A549 (cell line): Measurements from ENCODE around the gene IMMT. TPM values are rescaled to one million over a fixed set of nuclear protein-coding genes. Genes with fewer than 3 reads are reported as not detected.

ENCODE experiments used
- ATAC-seq, 2 experiments: fragments of 200-7000 bp in 1 of 2; fragments of >200 bp in 1 of 2; cut with Nextera tagmentation in 1 of 2; cut with Tn5 transposase in 1 of 2; 3 replicates each; pipeline versions ENCODE4 v1.8.0 to v1.9.1; 2018 to 2020; ENCODE audit warnings: mild to moderate bottlenecking in 1 of 2, moderate library complexity in 1 of 2
- CTCF ChIA-PET: fragments of 300-600 bp; sonication (Branson Sonifier 250); formaldehyde crosslinking; extraction: SDS; loops from one replicate; lab custom pipeline; 2021; ENCODE audit warnings: antibody characterized with exemption, inconsistent platforms; lab: Yijun Ruan, JAX
- POLR2A ChIA-PET: fragments of 350-600 bp; formaldehyde crosslinking; extraction: SDS; loops from one replicate; lab custom pipeline; 2021; ENCODE audit warnings: antibody characterized with exemption, inconsistent platforms; lab: Yijun Ruan, JAX
- DNase-seq, 2 experiments: peaks; one replicate each; pipeline versions ENCODE4 v3.0.0 to v3.0.0-alpha.2; 2011 to 2016; ENCODE audit warnings: low read depth in 1 of 2, low spot score in 1 of 2
- FAIRE-seq: peaks from 2 replicates; lab custom pipeline; 2011; peaks lifted over from hg19 to GRCh38; lab: Jason Lieb, UNC
- H3K27ac ChIP-seq, 2 experiments: fragments of >200 bp; sonication (Bioruptor Twin); formaldehyde crosslinking; 3 replicates each; pipeline ENCODE4 v1.5.1; 2016 to 2017
- H3K4me1 ChIP-seq: fragments of >200 bp; sonication (Bioruptor Twin); formaldehyde crosslinking; 3 replicates; pipeline ENCODE4 v1.6.1; 2016
- H3K4me2 ChIP-seq: fragments of >200 bp; sonication (Bioruptor Twin); formaldehyde crosslinking; 3 replicates; pipeline ENCODE4 v1.6.1; 2016
- H3K4me3 ChIP-seq: fragments of >200 bp; sonication (Bioruptor Twin); formaldehyde crosslinking; 3 replicates; pipeline ENCODE4 v1.5.1; 2016
- H3K9me3 ChIP-seq: fragments of >200 bp; sonication (Bioruptor Twin); formaldehyde crosslinking; 3 replicates; pipeline ENCODE4 v1.6.1; 2016
- BHLHE40 ChIP-seq: IDR thresholded peaks from 2 replicates; pipeline ENCODE4 v1.6.1; 2012; ENCODE audit warnings: low read depth, low read length, inconsistent platforms
- CEBPB ChIP-seq, 2 experiments: fragments of >200 bp in 1 of 2; sonication (Bioruptor Twin) in 1 of 2; formaldehyde crosslinking in 1 of 2; IDR thresholded peaks; 2 replicates each; pipeline ENCODE4 v1.6.1; 2012 to 2016
- CHD4 ChIP-seq: fragments of 200-600 bp; sonication (generic); IDR thresholded peaks from 2 replicates; pipeline ENCODE4 v1.6.1; 2016; ENCODE audit warnings: antibody characterized with exemption, mild to moderate bottlenecking, borderline replicate concordance
- E2F6 ChIP-seq: IDR thresholded peaks from 2 replicates; pipeline ENCODE4 v1.6.1; 2012; ENCODE audit warnings: low read depth, borderline replicate concordance
- EP300 ChIP-seq, 2 experiments: fragments of >200 bp; sonication (Bioruptor Twin); formaldehyde crosslinking; IDR thresholded peaks; 2 replicates in 1 of 2; 3 replicates in 1 of 2; pipeline ENCODE4 v1.6.1; 2016 to 2017
- ESRRA ChIP-seq: fragments of 150-350 bp; IDR thresholded peaks from 2 replicates; pipeline ENCODE4 v1.6.1; 2014; ENCODE audit warnings: mild to moderate bottlenecking, low read length, borderline replicate concordance
- HDAC2 ChIP-seq: fragments of 200-600 bp; sonication (generic); IDR thresholded peaks from 2 replicates; pipeline ENCODE4 v1.6.1; 2016
- HMGXB4 ChIP-seq: fragments of 250-450 bp; sonication (Bioruptor Pico); IDR thresholded peaks from 2 replicates; pipeline ENCODE4 v1.5.0; 2021; ENCODE audit warnings: mild to moderate bottlenecking, moderate library complexity, borderline replicate concordance
- HOXA7 ChIP-seq: fragments of 250-450 bp; sonication (Bioruptor Pico); IDR thresholded peaks from 2 replicates; pipeline ENCODE4 v1.5.0; 2020; ENCODE audit warnings: mild to moderate bottlenecking, moderate library complexity
- HOXB13 ChIP-seq: fragments of 250-450 bp; sonication (Bioruptor Pico); IDR thresholded peaks from 2 replicates; pipeline ENCODE4 v1.5.0; 2020; ENCODE audit warnings: low read depth, mild to moderate bottlenecking, moderate library complexity
- JUN ChIP-seq, 2 experiments: fragments of >200 bp; sonication (Bioruptor Twin); formaldehyde crosslinking; IDR thresholded peaks; 2 replicates in 1 of 2; 3 replicates in 1 of 2; pipeline ENCODE4 v1.6.1; 2016 to 2017
- KDM1A ChIP-seq: fragments of 200-600 bp; sonication (generic); IDR thresholded peaks from 2 replicates; pipeline ENCODE4 v1.6.1; 2016; ENCODE audit warnings: low read depth, mild to moderate bottlenecking
- MAFK ChIP-seq: fragments of 450-650 bp; IDR thresholded peaks from 2 replicates; pipeline ENCODE4 v1.6.1; 2014; ENCODE audit not compliant: partially characterized antibody
- NPAS2 ChIP-seq: fragments of 250-450 bp; sonication (Bioruptor Pico); IDR thresholded peaks from 2 replicates; pipeline ENCODE4 v1.8.0; 2022; ENCODE audit warnings: mild to moderate bottlenecking, moderate library complexity, borderline replicate concordance
- POLR2A ChIP-seq: IDR thresholded peaks from 2 replicates; pipeline ENCODE4 v1.6.1; 2012; ENCODE audit warnings: mild to moderate bottlenecking, low read length
- POLR2AphosphoS2 ChIP-seq: conservative IDR thresholded peaks from 2 replicates; pipeline ENCODE4 v1.6.1; 2012; ENCODE audit warnings: low read length, improper control_type of control experiment, inconsistent platforms
- RAD21 ChIP-seq, 2 experiments: fragments of >200 bp in 1 of 2; sonication (Bioruptor Twin) in 1 of 2; formaldehyde crosslinking in 1 of 2; IDR thresholded peaks in 1 of 2; conservative IDR thresholded peaks in 1 of 2; 2 replicates in 1 of 2; 3 replicates in 1 of 2; pipeline ENCODE4 v1.6.1; 2012 to 2018; ENCODE audit warnings: inconsistent platforms in 1 of 2
- RARB ChIP-seq: fragments of 250-450 bp; sonication (Bioruptor Pico); IDR thresholded peaks from 2 replicates; pipeline ENCODE4 v1.8.0; 2021; ENCODE audit warnings: mild to moderate bottlenecking, moderate library complexity
- RNF2 ChIP-seq: fragments of 200-600 bp; sonication (generic); IDR thresholded peaks from 2 replicates; pipeline ENCODE4 v1.6.1; 2016; ENCODE audit warnings: low read depth, mild to moderate bottlenecking, antibody characterized with exemption, moderate library complexity, borderline replicate concordance
- USF2 ChIP-seq: fragments of 450-650 bp; IDR thresholded peaks from 2 replicates; pipeline ENCODE4 v1.6.1; 2014; ENCODE audit warnings: antibody characterized with exemption
- ZFP36 ChIP-seq: fragments of 450-650 bp; IDR thresholded peaks from 2 replicates; pipeline ENCODE4 v1.6.1; 2014; ENCODE audit warnings: borderline replicate concordance; ENCODE audit not compliant: partially characterized antibody
- ZSCAN20 ChIP-seq: fragments of 250-450 bp; sonication (Bioruptor Pico); IDR thresholded peaks from 2 replicates; pipeline ENCODE4 v1.8.0; 2022; ENCODE audit warnings: mild to moderate bottlenecking, moderate library complexity
- WGBS: methylation state at CpG from one replicate; pipeline ENCODE4 v1.1.6; 2017; ENCODE audit errors: missing lambda C conversion rate; 5-methylcytosine and 5-hydroxymethylcytosine counted together
- polyA plus RNA-seq, 4 experiments: library from polyadenylated mRNA; depleted of rRNA in 3 of 4; stranded (reverse); fragments of >200 nt; fragmentation: RNase III in 1 of 4; extraction: RNeasy Plus Mini Kit Qiagen cat#74134 plus additional on column Dnase treatment in 1 of 4; gene quantifications; 2 replicates in 3 of 4; 3 replicates in 1 of 4; pipeline ENCODE4 v1.2.3, GENCODE V29; 2011 to 2017

Gene IMMT
- polyA plus RNA-seq, 2 of the 4 experiments (the other 2 are of a cell fraction), result 101 to 126 TPM

GRCh38 chr2:86143926-86144685, 51.2 kb downstream of the IMMT start:
- CTCF ChIA-PET, result interaction anchor here (0.5 to 1.5 kb wide), 2 partner anchors 21 to 751 kb away, joined by 3 to 4 read pairs; no protein-coding TSS in a partner anchor
- TF ChIP-seq CHD4 (no peak), CEBPB (IDR thresholded peaks at IDR 0.05) (no peak), JUN (IDR thresholded peaks at IDR 0.05) (peak; percentile 17 to 31; a peak in 1 of 5 replicates), NPAS2 (no peak), RARB (CRISPR knock-in tag) (no peak)
- TF ChIP-seq, all 56 proteins: peak for 1
- H3K4me3 ChIP-seq, result no peak overlapping the region
- peak; percentile 17 to 21; a peak in 3 of 6 replicates for ATAC-seq
- no peak overlapping the region for H3K4me2 ChIP-seq
- FAIRE-seq, result no peak
- POLR2A ChIA-PET, result interaction anchor here (0.6 kb wide), 1 partner anchor 14 kb away, joined by 3 read pairs; no protein-coding TSS in a partner anchor
- H3K4me1 ChIP-seq, result no peaks in the 10 kb centered on the region
- WGBS, result 92% methylated on average over 14 of the region's 14 CpGs
- no peak overlapping the region for H3K27ac ChIP-seq
- no peak for DNase-seq
- no peaks in the 10 kb centered on the region for H3K9me3 ChIP-seq

- ChIA-PET POLR2A (no interaction called here), CTCF (interaction anchor here (0.6 to 1.5 kb wide), 3 partner anchors 11 to 315 kb away, joined by 3 to 4 read pairs (median 3); no protein-coding TSS in a partner anchor)
- 95% methylated on average over 6 of the region's 6 CpGs for WGBS
- Histone ChIP-seq H3K27ac (no peak overlapping the region), H3K4me3 (no peak overlapping the region), H3K4me2 (no peak overlapping the region), H3K9me3 (no peaks in the 10 kb centered on the region), H3K4me1 (no peaks in the 10 kb centered on the region)
- ATAC-seq (0 out of 6 replicates have a peak, but pooled peaks of 1 of the 2 experiments have one; percentile 8), DNase-seq (no peak), FAIRE-seq (no peak)
- TF ChIP-seq USF2, result no peak
- TF ChIP-seq CEBPB (IDR thresholded peaks at IDR 0.05), result peak; percentile 29 to 58; a peak in 2 of 4 replicates
Observed at GRCh38 chr2:86143307-86143706, 52.0 kb downstream of the IMMT start.

- Histone ChIP-seq H3K4me2 (no peak overlapping the region), H3K27ac (no peak overlapping the region), H3K4me3 (no peak overlapping the region), H3K4me1 (no peaks in the 10 kb centered on the region), H3K9me3 (no peaks in the 10 kb centered on the region)
- WGBS, result 84% methylated on average over 3 of the region's 3 CpGs
- no peak for ATAC-seq
- FAIRE-seq, result no peak
- POLR2A ChIA-PET, result no interaction called here
- CTCF ChIA-PET, result interaction anchor here (0.6 to 1.2 kb wide), 2 partner anchors 12 to 315 kb away, joined by 3 read pairs; no protein-coding TSS in a partner anchor
- DNase-seq, result no peak
- peak in 1 of 2 experiments; percentile 47; a peak in 1 of 5 replicates for TF ChIP-seq JUN (IDR thresholded peaks at IDR 0.05)
- no peak for TF ChIP-seq ZSCAN20 (CRISPR knock-in tag)
Observed at GRCh38 chr2:86142436-86143257, 52.6 kb downstream of the IMMT start.

GRCh38 chr2:86140969-86141392, 54.3 kb downstream of the IMMT start:
- H3K4me3 ChIP-seq, result no peak overlapping the region
- no peaks in the 10 kb centered on the region for H3K9me3 ChIP-seq
- H3K4me2 ChIP-seq, result no peak overlapping the region
- FAIRE-seq (no peak), DNase-seq (no peak), ATAC-seq (peak in 1 of 2 experiments; percentile 16; a peak in 3 of 6 replicates)
- no peak for TF ChIP-seq RAD21 (conservative IDR thresholded peaks at IDR 0.05 in 1 of 2, IDR thresholded peaks at IDR 0.05 in 1 of 2)
- TF ChIP-seq CEBPB (IDR thresholded peaks at IDR 0.05), result no peak
- no peak for TF ChIP-seq RARB (CRISPR knock-in tag)
- TF ChIP-seq POLR2A, result no peak
- no peak for TF ChIP-seq HMGXB4 (CRISPR knock-in tag)
- TF ChIP-seq E2F6, result no peak
- TF ChIP-seq KDM1A, result no peak
- no peak for TF ChIP-seq ESRRA
- TF ChIP-seq ZSCAN20 (CRISPR knock-in tag), result no peak
- TF ChIP-seq MAFK, result no peak
- TF ChIP-seq BHLHE40, result no peak
- no peak for TF ChIP-seq RNF2
- TF ChIP-seq ZFP36, result no peak
- TF ChIP-seq HOXB13 (CRISPR knock-in tag), result no peak
- no peak for TF ChIP-seq POLR2AphosphoS2
- TF ChIP-seq HOXA7 (CRISPR knock-in tag), result no peak
- no peak for TF ChIP-seq EP300 (IDR thresholded peaks at IDR 0.05)
- no peak for TF ChIP-seq HDAC2
- H3K27ac ChIP-seq, result no peak overlapping the region
- ChIA-PET POLR2A (interaction anchor here (0.6 kb wide), 1 partner anchor 28 kb away, joined by 4 read pairs; no protein-coding TSS in a partner anchor), CTCF (interaction anchor here (1.0 kb wide), 1 partner anchor 232 kb away, joined by 3 read pairs; no protein-coding TSS in a partner anchor)
- WGBS, result 87% methylated on average over 4 of the region's 4 CpGs
- no peaks in the 10 kb centered on the region for H3K4me1 ChIP-seq
